AG04450 (cell line): ENCODE measurements around the gene TAF11L9. TPM values are rescaled to one million over a fixed set of nuclear protein-coding genes. Genes with fewer than 3 reads are reported as not detected.
"Not testable (repeated sequence)": the region's sequence is repeated elsewhere in the genome, so short reads cannot be mapped to it uniquely, and the experiment has no call there.

ENCODE experiments used
- CTCF ChIA-PET: fragments of 300-600, 350-600 bp; formaldehyde crosslinking; extraction: SDS; loops from one replicate; lab custom pipeline; 2022; ENCODE audit warnings: antibody characterized with exemption, inconsistent platforms; lab: Charles Lee
- POLR2A ChIA-PET: fragments of 350-600 bp; formaldehyde crosslinking; extraction: SDS; loops from one replicate; lab custom pipeline; 2021; ENCODE audit warnings: antibody characterized with exemption, inconsistent platforms; lab: Yijun Ruan, JAX
- DNase-seq: peaks from one replicate; pipeline ENCODE4 v3.0.0-alpha.2; 2011; ENCODE audit warnings: low read depth, low spot score
- H3K27ac ChIP-seq: one replicate; pipeline ENCODE4 v1.5.1; 2012; ENCODE audit warnings: low read depth, low read length, control low read depth
- H3K27me3 ChIP-seq: one replicate; pipeline ENCODE4 v1.6.0; 2012; ENCODE audit warnings: low read length; ENCODE audit not compliant: control insufficient read depth, insufficient read depth
- H3K4me3 ChIP-seq: 2 replicates; pipeline ENCODE4 v1.5.1; 2011; ENCODE audit warnings: mild to moderate bottlenecking, low read depth, low read length, control low read depth
- H3K9me3 ChIP-seq: 2 replicates; pipeline ENCODE4 v1.5.1; 2012; ENCODE audit warnings: low read length; ENCODE audit not compliant: control insufficient read depth, insufficient read depth
- CTCF ChIP-seq: IDR thresholded peaks from 2 replicates; pipeline ENCODE4 v1.5.1; 2011; ENCODE audit warnings: low read depth, low read length, control low read depth, inconsistent platforms
- polyA plus RNA-seq: library from polyadenylated mRNA; depleted of rRNA; stranded (reverse); fragments of >200 nt; gene quantifications from 2 replicates; pipeline ENCODE4 v1.2.3, GENCODE V29; 2011

Gene TAF11L9
- polyA plus RNA-seq, 1 experiment = not detected

DNA sequence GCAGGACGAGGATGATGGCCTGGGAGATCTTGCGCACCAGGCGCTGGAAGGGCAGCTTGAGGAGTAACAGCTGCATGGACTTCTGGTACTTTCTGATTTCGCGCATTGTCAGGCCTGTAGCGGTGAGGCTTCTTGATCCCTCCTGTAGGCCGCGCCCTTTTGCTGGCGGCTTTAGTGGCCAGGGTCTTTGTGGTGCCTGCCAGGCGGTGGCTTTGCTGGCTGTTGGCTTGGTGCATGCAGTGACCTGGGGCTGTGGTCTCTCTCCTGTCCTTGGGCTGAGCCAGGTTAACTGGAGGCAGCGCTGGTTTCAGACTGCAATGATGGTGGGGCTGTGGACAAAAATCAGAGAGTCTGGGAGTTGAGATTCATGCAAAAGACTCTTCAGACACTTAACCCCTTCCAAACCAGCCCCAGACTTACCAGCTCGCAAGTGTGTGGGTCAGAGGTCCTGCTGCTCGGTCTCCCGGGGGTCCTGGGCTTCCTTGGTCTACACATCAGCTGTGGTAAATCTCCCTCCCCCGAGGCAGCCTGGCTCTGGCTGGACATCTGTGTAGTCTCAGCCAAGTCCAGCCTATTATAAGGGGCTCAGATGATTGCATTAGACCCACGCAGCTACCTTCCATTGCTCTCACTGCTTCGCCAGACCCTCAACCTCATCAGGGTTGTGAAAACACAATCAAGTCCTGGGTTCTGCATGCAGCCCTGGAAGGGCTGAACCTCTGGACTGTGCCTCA lies 20.8 kb upstream of the TAF11L9 start:
- CTCF ChIA-PET = no interaction called here
- DNase-seq = no peak
- POLR2A ChIA-PET = no interaction called here
- no peak overlapping the region for H3K27ac ChIP-seq
- H3K4me3 ChIP-seq = no peak overlapping the region
- peaks cover 7% of the 10 kb centered on the region for H3K9me3 ChIP-seq
- TF ChIP-seq CTCF = no peak
- H3K27me3 ChIP-seq = no peaks in the 10 kb centered on the region

DNA sequence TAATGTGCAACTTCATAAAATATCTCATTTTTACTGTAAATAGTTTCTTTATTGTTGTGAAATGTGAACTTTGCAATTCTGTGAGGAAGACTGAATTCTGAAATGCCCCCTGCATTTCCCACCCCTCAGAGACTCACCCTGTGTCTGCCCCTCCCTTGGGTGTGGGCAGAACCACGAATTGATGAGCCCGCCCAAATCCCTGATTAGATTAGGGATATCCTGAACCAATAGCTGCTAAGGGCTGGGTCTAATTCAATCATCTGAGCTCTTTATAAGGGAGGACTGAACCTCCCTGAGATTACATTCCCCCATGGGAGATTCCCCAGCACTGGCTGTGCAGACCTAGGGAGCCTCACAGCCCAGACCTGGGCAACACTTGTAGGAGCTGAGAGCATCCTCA lies 15.9 kb upstream of the TAF11L9 start, which contains the start of gene TAF11L12:
TAF11L12 (plus strand) TSS at position 301 of the 400 bp plus-strand sequence.
- H3K4me3 ChIP-seq, POLR2A ChIA-PET, DNase-seq, CTCF ChIA-PET, H3K27ac ChIP-seq, H3K27me3 ChIP-seq: not testable (repeated sequence)
- H3K9me3 ChIP-seq = peaks cover 14% of the 10 kb centered on the region

DNA sequence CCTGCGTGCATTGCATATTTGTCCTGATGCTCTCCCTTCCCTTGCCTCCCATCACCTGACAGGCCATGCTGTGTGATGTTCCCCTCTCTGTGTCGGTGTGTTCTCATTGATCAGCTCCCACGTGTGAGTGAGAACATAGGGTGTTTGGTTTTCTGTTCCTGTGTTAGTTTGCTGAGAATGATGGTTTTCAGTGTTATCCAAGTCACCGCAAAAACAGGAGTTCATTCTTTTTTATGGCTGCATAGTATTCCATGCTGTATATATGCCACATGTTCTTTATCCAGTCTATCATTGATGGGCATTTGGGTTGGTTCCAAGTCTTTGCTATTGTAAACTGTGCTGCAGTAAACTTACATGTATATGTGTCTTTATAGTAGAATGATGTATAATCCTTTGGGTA lies 13.3 kb upstream of the TAF11L9 start:
- DNase-seq, H3K4me3 ChIP-seq, CTCF ChIA-PET, H3K27ac ChIP-seq, H3K27me3 ChIP-seq, POLR2A ChIA-PET: not testable (repeated sequence)
- peaks cover 13% of the 10 kb centered on the region for H3K9me3 ChIP-seq

GRCh38 chr5:17604951-17605350 lies 10.8 kb upstream of the TAF11L9 start:
- no peaks in the 10 kb centered on the region for H3K27me3 ChIP-seq
- H3K9me3 ChIP-seq = peaks cover 13% of the 10 kb centered on the region
- no peak overlapping the region for H3K4me3 ChIP-seq
- DNase-seq = no peak
- H3K27ac ChIP-seq = no peak overlapping the region
- ChIA-PET CTCF (no interaction called here), POLR2A (no interaction called here)
- TF ChIP-seq CTCF = no peak

- H3K4me3 ChIP-seq, H3K27me3 ChIP-seq, DNase-seq, CTCF ChIA-PET, H3K27ac ChIP-seq, POLR2A ChIA-PET: not testable (repeated sequence)
- H3K9me3 ChIP-seq = peaks cover 10% of the 10 kb centered on the region
These were observed 9.7 kb upstream of the TAF11L9 start, which contains the start of gene TAF11L11 for GRCh38 chr5:17603880-17604279. Gene TAF11L11, plus strand, starts transcription at chr5:17604183.

GRCh38 chr5:17597728-17598127 lies 3.5 kb upstream of the TAF11L9 start, which contains the start of gene TAF11L10:
Gene TAF11L10, minus strand, starts transcription at chr5:17597828.
- CTCF ChIA-PET, H3K27me3 ChIP-seq, H3K4me3 ChIP-seq, H3K9me3 ChIP-seq, H3K27ac ChIP-seq, DNase-seq, POLR2A ChIA-PET: not testable (repeated sequence)

- H3K4me3 ChIP-seq, H3K27me3 ChIP-seq, H3K9me3 ChIP-seq, H3K27ac ChIP-seq, CTCF ChIA-PET, DNase-seq, POLR2A ChIA-PET: not testable (repeated sequence)
These were observed 3.3 kb downstream of the TAF11L9 start, which contains the start of gene TAF11L8 for GRCh38 chr5:17590860-17591259. Gene TAF11L8, minus strand, starts transcription at chr5:17590960.

DNA sequence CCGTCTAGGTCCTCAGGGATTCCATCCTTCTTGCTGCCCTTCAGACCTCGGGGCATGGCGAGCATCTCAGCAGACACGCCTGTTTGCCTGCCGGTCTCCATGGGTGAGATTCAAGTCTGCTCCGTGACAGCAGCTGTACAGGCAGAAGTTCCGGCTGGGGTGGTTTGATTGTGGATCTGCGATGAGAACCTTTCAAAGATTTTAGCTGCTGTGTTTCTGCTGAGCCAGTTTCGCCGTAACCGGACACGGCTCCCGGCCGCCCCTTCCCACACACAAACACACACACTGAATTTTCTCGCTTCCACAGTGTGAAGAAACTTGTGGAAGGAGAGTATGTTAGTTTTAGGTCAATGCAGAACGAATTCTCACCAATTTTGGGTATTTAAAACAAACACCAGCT lies 8.5 kb downstream of the TAF11L9 start, which contains the start of gene TAF11L7:
TAF11L7 (minus strand) TSS at position 101 of the 400 bp plus-strand sequence.
- H3K4me3 ChIP-seq, CTCF ChIA-PET, H3K27me3 ChIP-seq, POLR2A ChIA-PET, H3K9me3 ChIP-seq, H3K27ac ChIP-seq, DNase-seq: not testable (repeated sequence)
